WERI-Rb-1 (cell line): Measurements from ENCODE around the gene KRT80.

Experiments
- DNase-seq: peaks from one replicate; pipeline ENCODE4 v3.0.0-alpha.2; 2020
- H3K27ac ChIP-seq: fragments of 250-450 bp; sonication (Bioruptor Pico); 2 replicates; pipeline ENCODE4 v1.5.1; 2020; ENCODE audit warnings: mild to moderate bottlenecking, moderate library complexity
- H3K27me3 ChIP-seq: fragments of 250-450 bp; sonication (Bioruptor Pico); 2 replicates; pipeline ENCODE4 v1.5.1; 2021; ENCODE audit warnings: mild to moderate bottlenecking, low read depth, moderate library complexity; ENCODE audit not compliant: insufficient read depth, severe bottlenecking
- H3K36me3 ChIP-seq: fragments of 250-450 bp; sonication (Bioruptor Pico); 2 replicates; pipeline ENCODE4 v1.5.1; 2020; ENCODE audit warnings: mild to moderate bottlenecking, moderate library complexity
- H3K4me3 ChIP-seq: 2 replicates; pipeline ENCODE4 v1.5.1; 2011; ENCODE audit warnings: low read depth, mild to moderate bottlenecking, control low read depth, low read length
- H3K9me3 ChIP-seq: fragments of 250-450 bp; sonication (Bioruptor Pico); 2 replicates; pipeline ENCODE4 v1.5.1; 2021; ENCODE audit warnings: mild to moderate bottlenecking, moderate library complexity; ENCODE audit not compliant: severe bottlenecking
- CTCF ChIP-seq: IDR thresholded peaks from 2 replicates; pipeline ENCODE4 v1.5.1; 2011; ENCODE audit warnings: low read depth, mild to moderate bottlenecking, control low read depth, inconsistent platforms, low read length

KRT80 gene

GRCh38 chr12:52210186-52210924, 18.5 kb upstream of the KRT80 start:
- Histone ChIP-seq H3K4me3 (no peak overlapping the region), H3K27ac (peak overlapping the region; percentile 39; the same call in 1 of the 2 replicates), H3K9me3 (no peaks in the 10 kb centered on the region), H3K27me3 (no peaks in the 10 kb centered on the region), H3K36me3 (no peaks in the 10 kb centered on the region)
- no peak for TF ChIP-seq CTCF
- DNase-seq: peak; percentile 36

DNA sequence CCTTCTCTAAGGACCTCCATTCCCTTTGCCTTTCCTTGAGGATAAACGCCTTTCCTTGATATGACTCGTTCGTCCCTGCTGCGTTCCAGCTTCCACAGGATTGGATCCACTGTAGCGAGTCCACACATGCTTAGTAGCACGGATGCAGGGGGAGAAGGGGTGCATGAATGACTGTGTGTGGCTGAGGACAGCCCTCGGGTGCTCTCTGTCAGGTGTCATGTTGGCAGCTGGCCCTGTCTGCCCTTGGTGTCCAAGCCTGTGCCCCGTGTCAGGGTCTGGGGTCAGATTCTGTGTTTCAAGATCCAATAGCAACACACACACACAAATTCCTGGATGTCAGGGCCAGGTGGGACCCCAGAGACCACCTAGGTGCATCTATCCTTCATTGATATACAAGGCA, 17.5 kb upstream of the KRT80 start:
- no peak overlapping the region for H3K27ac ChIP-seq
- no peak overlapping the region for H3K4me3 ChIP-seq
- no peaks in the 10 kb centered on the region for H3K27me3 ChIP-seq
- H3K9me3 ChIP-seq: no peaks in the 10 kb centered on the region
- DNase-seq: no peak
- H3K36me3 ChIP-seq: no peaks in the 10 kb centered on the region
- no peak for TF ChIP-seq CTCF

GRCh38 chr12:52208424-52209165, 16.8 kb upstream of the KRT80 start:
- TF ChIP-seq CTCF: no peak
- no peaks in the 10 kb centered on the region for H3K9me3 ChIP-seq
- no peaks in the 10 kb centered on the region for H3K27me3 ChIP-seq
- no peak for DNase-seq
- H3K36me3 ChIP-seq: no peaks in the 10 kb centered on the region
- no peak overlapping the region for H3K4me3 ChIP-seq
- no peak overlapping the region for H3K27ac ChIP-seq

DNA sequence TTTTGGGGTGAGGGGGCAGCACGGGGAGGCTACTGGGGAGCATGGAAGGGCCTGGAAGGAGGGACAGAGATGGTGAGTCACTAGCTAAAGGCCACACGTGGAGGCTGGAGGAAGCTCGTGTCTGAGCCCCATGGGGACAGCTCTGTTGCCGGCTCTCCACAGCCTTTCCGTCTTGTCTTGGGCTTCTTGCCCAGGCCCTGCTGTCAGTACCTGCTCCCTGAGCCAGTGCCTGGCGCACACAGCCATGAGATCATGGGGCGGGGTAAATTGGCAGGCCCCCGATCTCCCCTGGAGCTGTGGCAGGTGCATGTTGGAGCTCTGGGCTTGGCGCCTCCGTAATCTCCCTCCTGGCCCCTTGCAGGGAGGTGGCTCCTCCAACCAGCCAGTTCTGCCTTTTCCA, 16.1 kb upstream of the KRT80 start:
- Histone ChIP-seq H3K27me3 (no peaks in the 10 kb centered on the region), H3K27ac (no peak overlapping the region), H3K36me3 (no peaks in the 10 kb centered on the region), H3K4me3 (no peak overlapping the region), H3K9me3 (no peaks in the 10 kb centered on the region)
- DNase-seq: no peak
- TF ChIP-seq CTCF: no peak

DNA sequence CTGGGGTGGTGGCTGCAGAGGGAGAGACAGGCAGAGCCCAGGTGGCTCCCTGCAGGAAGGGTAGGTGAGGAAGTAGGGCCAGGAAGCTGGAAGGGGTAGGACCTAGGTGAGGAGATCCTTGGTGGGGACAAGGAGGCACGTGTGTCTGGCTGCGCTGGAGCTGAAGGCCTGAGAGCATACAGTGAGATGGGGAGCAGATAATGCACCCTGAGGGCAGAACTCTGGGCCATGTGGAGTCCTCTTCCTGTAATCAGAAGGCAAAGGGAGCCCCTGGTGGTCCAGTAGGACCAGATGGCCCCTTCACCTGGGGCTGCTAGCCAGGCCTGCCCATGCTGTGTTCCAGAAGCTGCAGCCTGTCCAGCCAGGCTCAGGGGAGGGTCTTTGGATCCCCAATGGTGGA, 15.3 kb upstream of the KRT80 start:
- DNase-seq: no peak
- TF ChIP-seq CTCF: 0 out of 2 replicates have a peak, but pooled peaks have one; percentile 6
- H3K9me3 ChIP-seq: no peaks in the 10 kb centered on the region
- no peaks in the 10 kb centered on the region for H3K27me3 ChIP-seq
- H3K4me3 ChIP-seq: no peak overlapping the region
- H3K27ac ChIP-seq: no peak overlapping the region
- no peaks in the 10 kb centered on the region for H3K36me3 ChIP-seq
